ENCODE measurements around the gene RPS15A.

Gene RPS15A

DNA sequence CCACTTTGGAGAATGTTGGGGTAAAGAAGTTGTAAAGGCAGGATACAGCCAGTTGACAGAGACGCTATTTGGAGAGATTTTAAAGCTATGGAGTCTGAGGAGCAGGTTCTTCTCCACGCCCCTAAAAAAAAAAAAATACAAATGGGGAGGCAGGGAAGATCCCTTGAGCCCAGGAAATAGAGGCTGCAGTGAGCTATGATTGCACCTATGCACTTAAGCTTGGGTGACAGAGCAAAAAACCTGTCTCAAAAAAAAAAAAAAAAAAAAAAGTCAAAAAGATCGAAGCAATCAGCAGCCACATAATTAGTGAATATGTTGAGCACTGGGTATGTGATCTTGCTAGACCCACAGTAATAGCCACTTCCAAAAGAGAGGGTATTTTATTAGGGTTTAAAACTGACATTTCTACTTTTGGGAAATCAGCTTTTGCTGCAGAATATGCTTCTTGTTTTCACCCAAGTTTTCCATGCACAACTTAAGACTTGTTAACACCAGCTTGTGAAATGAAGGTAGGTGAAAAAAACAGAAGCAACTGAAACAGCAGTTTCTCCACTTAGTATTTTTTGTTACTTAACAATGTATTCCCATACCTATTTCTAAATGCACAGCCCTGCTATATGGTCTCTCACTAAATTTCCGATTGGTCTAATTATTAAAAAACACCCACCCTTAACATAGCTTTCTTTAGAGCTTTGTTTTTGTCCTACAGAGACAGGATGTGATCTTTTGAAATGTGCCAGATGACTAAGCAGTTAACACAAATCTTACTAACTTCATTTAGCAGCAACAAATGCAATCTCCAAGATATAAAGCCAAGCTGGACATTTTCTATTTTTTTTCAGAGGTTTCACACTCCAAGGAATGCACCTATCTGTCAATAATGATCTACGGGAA, 13.7 kb upstream of the RPS15A start:
- Mint-ChIP-seq H3K27ac (peak overlapping the region; percentile 88), H3K9me3 (no peaks in the 10 kb centered on the region), H3K27me3 (peaks cover 8% of the 10 kb centered on the region), H3K4me3 (peak overlapping the region; percentile 7), H3K36me3 (peaks cover 51% of the 10 kb centered on the region), H3K4me1 (peaks cover 56% of the 10 kb centered on the region)
- CTCF ChIA-PET: interaction anchor here (0.6 to 2.1 kb wide), 6 partner anchors 13 to 166 kb away, joined by 3 to 7 read pairs (median 4); no protein-coding TSS in a partner anchor
- no peak for DNase-seq

DNA sequence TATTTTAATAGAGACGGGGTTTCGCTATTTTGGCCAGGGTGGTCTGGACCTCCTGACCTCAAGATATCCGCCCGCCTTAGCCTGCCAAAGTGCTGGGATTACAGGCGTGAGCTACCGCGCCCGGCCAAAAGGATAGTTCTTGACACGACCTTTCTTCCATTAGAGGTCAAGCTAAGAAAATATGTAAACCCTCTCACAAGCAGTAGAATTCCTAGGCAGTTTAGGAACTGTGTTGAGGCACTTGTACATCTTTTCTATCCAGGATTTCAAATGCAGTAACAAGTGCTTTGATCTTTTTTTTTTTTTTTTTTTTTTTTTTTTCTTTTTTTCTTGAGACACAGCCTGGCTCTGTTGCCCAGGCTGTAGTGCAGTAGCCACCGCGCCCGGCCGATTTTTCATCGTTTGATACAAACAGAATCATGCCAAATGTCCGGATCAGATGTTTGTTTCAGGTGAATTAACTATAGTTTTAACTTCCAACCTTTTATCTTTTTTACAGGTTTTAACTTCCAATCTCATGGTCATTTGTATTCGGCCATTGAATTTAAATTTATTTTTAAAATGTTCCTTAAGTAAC, 12.7 kb upstream of the RPS15A start:
- no peak for DNase-seq
- no peaks in the 10 kb centered on the region for H3K9me3 Mint-ChIP-seq
- peaks cover 8% of the 10 kb centered on the region for H3K27me3 Mint-ChIP-seq
- peaks cover 65% of the 10 kb centered on the region for H3K4me1 Mint-ChIP-seq
- peak overlapping the region; percentile 95 for H3K27ac Mint-ChIP-seq
- CTCF ChIA-PET: interaction anchor here (1.1 to 2.1 kb wide), 3 partner anchors 12 to 17 kb away, joined by 4 to 10 read pairs (median 7); partner anchors contain the start of gene RPS15A
- H3K36me3 Mint-ChIP-seq: peaks cover 54% of the 10 kb centered on the region
- peak overlapping the region; percentile 96 for H3K4me3 Mint-ChIP-seq

DNA sequence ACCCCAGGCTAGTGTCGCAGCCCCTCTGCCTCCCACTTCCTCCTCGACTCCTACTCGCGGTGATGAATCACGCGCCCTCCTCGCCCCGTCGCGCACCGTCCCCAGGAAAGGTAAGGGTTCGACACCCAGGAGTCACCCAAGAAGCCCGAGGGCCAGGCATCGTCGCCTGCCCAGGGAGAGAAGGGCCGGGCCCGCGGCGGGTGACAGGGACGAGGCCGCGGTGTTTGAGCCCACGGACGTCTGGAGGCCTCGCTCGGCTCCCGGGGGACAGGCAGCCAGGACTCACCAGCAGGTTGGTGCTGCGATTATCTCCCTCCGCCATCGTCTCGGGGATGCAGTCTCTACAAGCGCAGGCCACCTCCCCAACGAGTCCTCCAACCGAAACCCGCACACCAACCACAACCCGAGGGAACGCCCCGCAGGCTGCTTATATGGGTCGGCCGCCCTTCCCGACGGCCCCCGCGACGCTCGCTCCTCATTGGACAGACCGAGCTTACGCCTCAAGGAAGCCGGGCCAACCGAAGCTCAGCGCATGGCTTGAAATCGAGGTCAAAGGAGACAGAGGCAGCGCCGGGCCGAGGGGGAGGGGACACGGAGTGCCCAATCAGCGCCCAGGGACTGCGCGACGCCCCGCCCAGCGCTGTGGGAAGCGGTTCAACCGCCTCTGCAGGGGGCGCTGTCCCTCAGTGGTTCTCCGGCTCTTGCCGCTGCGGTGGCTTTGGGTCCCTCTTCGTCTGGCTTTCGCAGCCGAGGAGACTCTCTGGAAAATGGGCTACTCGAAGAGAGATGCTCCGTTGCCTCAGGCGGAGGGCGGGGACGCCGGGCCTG, 11.2 kb upstream of the RPS15A start, which contains the start of gene ARL6IP1:
Gene ARL6IP1, minus strand, starts transcription at position 405 of the 828 bp plus-strand sequence. Its CDS starts 83 bp downstream, at position 322.
- Mint-ChIP-seq H3K36me3 (peaks cover 55% of the 10 kb centered on the region), H3K27ac (peak within 1 kb of the TSS; percentile 95), H3K4me3 (peak within 1 kb of the TSS; percentile 96), H3K27me3 (peaks cover 8% of the 10 kb centered on the region), H3K4me1 (peaks cover 74% of the 10 kb centered on the region), H3K9me3 (no peaks in the 10 kb centered on the region)
- DNase-seq: peak; percentile 99
- CTCF ChIA-PET: interaction anchor here (0.6 to 2.3 kb wide), 13 partner anchors 9 to 174 kb away, joined by 3 to 10 read pairs (median 4); partner anchors contain the start of gene RPS15A

DNA sequence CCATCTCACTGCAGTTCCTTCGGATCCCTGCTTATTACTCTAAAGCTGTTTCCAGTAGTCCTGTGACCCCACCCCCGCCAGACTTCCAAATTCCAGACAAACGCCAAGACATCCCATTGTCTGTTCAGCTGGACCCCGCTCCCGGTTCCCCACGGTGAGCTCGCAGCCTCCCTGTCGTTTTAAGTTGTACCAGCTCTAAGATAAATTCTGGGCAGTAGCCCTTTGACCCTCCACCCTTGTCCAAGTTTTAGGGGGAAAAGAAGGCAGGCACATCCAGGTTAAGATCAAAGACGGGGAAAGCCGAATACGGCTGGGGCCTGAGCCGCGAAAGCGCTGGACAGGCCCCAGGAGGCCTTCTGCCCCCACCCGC, 10.6 kb upstream of the RPS15A start:
- H3K4me1 Mint-ChIP-seq: peaks cover 76% of the 10 kb centered on the region
- CTCF ChIA-PET: interaction anchor here (0.7 to 2.3 kb wide), 6 partner anchors 10 to 169 kb away, joined by 3 to 10 read pairs (median 4); no protein-coding TSS in a partner anchor
- no peaks in the 10 kb centered on the region for H3K9me3 Mint-ChIP-seq
- peak overlapping the region; percentile 95 for H3K27ac Mint-ChIP-seq
- peak overlapping the region; percentile 96 for H3K4me3 Mint-ChIP-seq
- H3K27me3 Mint-ChIP-seq: peaks cover 8% of the 10 kb centered on the region
- H3K36me3 Mint-ChIP-seq: peaks cover 54% of the 10 kb centered on the region
- DNase-seq: no peak

GRCh38 chr16:18800293-18800692, 10.2 kb upstream of the RPS15A start:
- Mint-ChIP-seq H3K4me1 (peaks cover 74% of the 10 kb centered on the region), H3K27me3 (peaks cover 8% of the 10 kb centered on the region), H3K36me3 (peaks cover 56% of the 10 kb centered on the region), H3K4me3 (peak overlapping the region; percentile 96), H3K27ac (peak overlapping the region; percentile 95), H3K9me3 (no peaks in the 10 kb centered on the region)
- DNase-seq: no peak
- CTCF ChIA-PET: interaction anchor here (0.9 to 2.3 kb wide), 5 partner anchors 9 to 34 kb away, joined by 3 to 10 read pairs (median 4); no protein-coding TSS in a partner anchor

GRCh38 chr16:18799500-18799899, 9.4 kb upstream of the RPS15A start:
- H3K4me1 Mint-ChIP-seq: peaks cover 66% of the 10 kb centered on the region
- H3K27me3 Mint-ChIP-seq: peaks cover 8% of the 10 kb centered on the region
- peak overlapping the region; percentile 96 for H3K4me3 Mint-ChIP-seq
- DNase-seq: no peak
- CTCF ChIA-PET: interaction anchor here (0.9 to 1.5 kb wide), 2 partner anchors 9 to 35 kb away, joined by 3 to 4 read pairs; no protein-coding TSS in a partner anchor
- no peaks in the 10 kb centered on the region for H3K9me3 Mint-ChIP-seq
- H3K27ac Mint-ChIP-seq: peak overlapping the region; percentile 95
- peaks cover 59% of the 10 kb centered on the region for H3K36me3 Mint-ChIP-seq

DNA sequence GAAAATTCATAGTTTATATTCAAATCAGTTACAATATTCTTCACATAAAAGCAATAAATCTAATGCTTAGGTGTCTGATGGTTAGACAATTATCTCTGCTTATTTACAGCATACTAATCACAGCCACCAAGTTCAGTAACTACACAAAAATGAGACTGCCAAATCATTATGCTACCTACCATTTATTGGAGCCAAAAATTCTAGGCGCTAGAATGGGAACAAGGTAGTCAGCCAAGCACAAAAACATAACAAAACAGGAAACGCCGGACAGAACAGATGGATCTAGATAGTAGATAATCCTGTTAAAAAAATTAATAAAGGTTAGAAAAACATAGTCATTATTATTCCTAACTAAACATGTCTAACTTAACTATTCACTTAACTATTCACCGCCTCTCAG, 7.6 kb upstream of the RPS15A start:
- Mint-ChIP-seq H3K4me1 (peaks cover 49% of the 10 kb centered on the region), H3K4me3 (peak overlapping the region; percentile 14), H3K36me3 (peaks cover 65% of the 10 kb centered on the region), H3K27me3 (peaks cover 8% of the 10 kb centered on the region), H3K9me3 (no peaks in the 10 kb centered on the region), H3K27ac (no peak overlapping the region)
- no peak for DNase-seq
- CTCF ChIA-PET: no interaction called here

DNA sequence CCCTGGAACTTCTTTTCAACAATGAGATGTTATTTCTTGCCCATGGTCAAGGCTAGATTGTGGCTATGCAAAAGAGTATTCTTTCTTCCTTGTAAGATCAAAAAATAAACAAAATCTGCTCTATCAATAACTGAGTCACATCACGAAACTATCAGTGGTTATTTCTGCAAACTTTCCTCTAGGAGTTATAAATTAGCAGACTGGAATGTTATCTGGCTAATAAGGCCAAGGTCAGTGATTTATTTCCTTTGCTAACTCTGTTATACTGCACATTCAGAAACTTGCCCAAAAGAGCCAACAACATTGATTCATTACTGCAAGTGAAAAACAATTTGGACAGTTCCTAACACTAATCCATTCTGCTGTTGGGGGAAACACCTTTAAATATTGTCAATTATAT, 6.2 kb upstream of the RPS15A start:
- Mint-ChIP-seq H3K27me3 (peaks cover 3% of the 10 kb centered on the region), H3K4me3 (no peak overlapping the region), H3K4me1 (peaks cover 47% of the 10 kb centered on the region), H3K27ac (no peak overlapping the region), H3K36me3 (peaks cover 75% of the 10 kb centered on the region), H3K9me3 (no peaks in the 10 kb centered on the region)
- no peak for DNase-seq
- CTCF ChIA-PET: no interaction called here

GRCh38 chr16:18792836-18793433, 2.8 kb upstream of the RPS15A start:
- DNase-seq: no peak
- no peaks in the 10 kb centered on the region for H3K27me3 Mint-ChIP-seq
- no peak overlapping the region for H3K27ac Mint-ChIP-seq
- CTCF ChIA-PET: interaction anchor here (0.8 kb wide), 1 partner anchor 9 kb away, joined by 3 read pairs; the partner anchor contains the start of gene ARL6IP1
- peaks cover 77% of the 10 kb centered on the region for H3K36me3 Mint-ChIP-seq
- H3K9me3 Mint-ChIP-seq: no peaks in the 10 kb centered on the region
- H3K4me1 Mint-ChIP-seq: peaks cover 44% of the 10 kb centered on the region
- H3K4me3 Mint-ChIP-seq: no peak overlapping the region

DNA sequence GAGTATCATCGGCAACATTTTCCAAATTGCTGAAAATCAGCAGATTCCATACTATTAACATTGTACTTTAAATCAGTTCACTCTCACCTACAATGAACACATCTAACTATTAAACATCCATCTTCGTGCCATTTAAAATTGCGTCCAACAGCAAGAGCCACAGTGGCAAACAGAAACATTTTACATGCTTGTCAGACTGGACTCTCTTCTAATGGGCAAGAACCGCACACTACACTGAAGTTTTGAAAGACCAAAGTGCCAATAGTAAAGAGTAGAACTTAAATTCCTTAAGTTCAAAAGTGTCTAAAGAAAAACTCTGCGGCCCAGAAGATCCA, 652 bp downstream of the RPS15A start:
- H3K27ac Mint-ChIP-seq: peak overlapping the region; percentile 95
- CTCF ChIA-PET: interaction anchor here (1.4 kb wide), 1 partner anchor 12 kb away, joined by 10 read pairs; the partner anchor contains the start of gene ARL6IP1
- peak overlapping the region; percentile 95 for H3K4me3 Mint-ChIP-seq
- H3K9me3 Mint-ChIP-seq: no peaks in the 10 kb centered on the region
- peaks cover 61% of the 10 kb centered on the region for H3K4me1 Mint-ChIP-seq
- H3K36me3 Mint-ChIP-seq: peaks cover 89% of the 10 kb centered on the region
- H3K27me3 Mint-ChIP-seq: no peaks in the 10 kb centered on the region
- DNase-seq: no peak

DNA sequence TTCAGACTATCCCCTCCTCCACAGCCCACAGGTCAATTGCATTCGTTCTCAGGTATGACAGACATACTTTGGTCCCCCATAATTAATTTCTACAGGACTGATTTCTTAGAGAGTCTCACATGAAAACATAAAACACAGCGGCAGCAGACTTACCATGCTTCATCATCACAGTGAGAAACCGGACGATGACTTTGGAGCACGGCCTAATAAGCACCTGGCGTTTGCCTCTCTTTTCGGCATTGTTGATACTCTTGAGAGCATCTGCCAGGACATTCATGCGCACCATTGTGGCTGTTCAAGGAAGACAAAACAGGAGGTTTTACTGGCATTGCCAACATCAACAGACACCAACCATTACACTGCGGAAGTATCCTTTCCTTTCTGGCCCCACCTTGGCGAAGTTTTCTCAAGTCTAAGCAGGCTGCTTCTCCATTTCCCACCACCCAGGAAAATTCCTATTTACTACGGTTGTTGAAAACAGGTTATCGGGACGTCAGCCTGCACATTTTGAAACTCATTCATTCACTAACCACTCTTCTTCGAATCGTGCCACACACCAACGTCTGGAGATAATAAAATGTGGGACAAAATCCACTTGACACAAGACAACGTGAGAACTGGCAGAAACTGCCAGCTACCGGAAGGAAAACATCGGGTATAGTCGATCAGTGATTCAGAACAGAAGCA, 1.2 kb downstream of the RPS15A start:
- H3K36me3 Mint-ChIP-seq: peaks cover 87% of the 10 kb centered on the region
- no peaks in the 10 kb centered on the region for H3K27me3 Mint-ChIP-seq
- H3K4me3 Mint-ChIP-seq: peak overlapping the region; percentile 95
- no peaks in the 10 kb centered on the region for H3K9me3 Mint-ChIP-seq
- H3K4me1 Mint-ChIP-seq: peaks cover 62% of the 10 kb centered on the region
- DNase-seq: no peak
- H3K27ac Mint-ChIP-seq: peak overlapping the region; percentile 95
- CTCF ChIA-PET: interaction anchor here (0.7 to 1.4 kb wide), 2 partner anchors 12 to 13 kb away, joined by 3 to 10 read pairs; partner anchors contain the start of gene ARL6IP1

- no peak overlapping the region for H3K4me3 Mint-ChIP-seq
- no peak overlapping the region for H3K27ac Mint-ChIP-seq
- H3K36me3 Mint-ChIP-seq: peaks cover 69% of the 10 kb centered on the region
- H3K4me1 Mint-ChIP-seq: peaks cover 62% of the 10 kb centered on the region
- H3K27me3 Mint-ChIP-seq: no peaks in the 10 kb centered on the region
- H3K9me3 Mint-ChIP-seq: no peaks in the 10 kb centered on the region
- no peak for DNase-seq
- CTCF ChIA-PET: interaction anchor here (0.6 kb wide), 1 partner anchor 181 kb away, joined by 3 read pairs; no protein-coding TSS in a partner anchor
These were observed 5.1 kb downstream of the RPS15A start for GRCh38 chr16:18784917-18785623.
